OCI-LY1 (cell line): ENCODE data around the gene ZFYVE9.

Experiments used
- CTCF ChIP-seq: fragments of 200-600 bp; sonication (generic), shearing (Covaris generic); IDR thresholded peaks from 2 replicates; pipeline ENCODE4 v1.5.1; 2017; ENCODE audit warnings: mild to moderate bottlenecking, antibody characterized with exemption, low read length, moderate library complexity, mixed read lengths
- EZH2 ChIP-seq: fragments of 200-600 bp; sonication (generic), shearing (Covaris generic); IDR thresholded peaks from 2 replicates; pipeline ENCODE4 v1.8.0; 2017; ENCODE audit warnings: borderline replicate concordance, mixed run types, mild to moderate bottlenecking, antibody characterized with exemption, low read length, moderate library complexity, mixed read lengths

- TF ChIP-seq CTCF: no peak
- no peak for TF ChIP-seq EZH2
Measured at GRCh38 chr1:52204696-52205095, 62.8 kb downstream of the ZFYVE9 start.
